ENCODE measurements around the gene CCDC141.
"Not testable (repeated sequence)": the region's sequence is repeated elsewhere in the genome, so short reads cannot be mapped to it uniquely, and the experiment has no call there.

Gene CCDC141

GRCh38 chr2:179044500-179044899 lies 5.4 kb downstream of the CCDC141 start:
- H3K27ac ChIP-seq (ENCODE audit: low read depth, low read length): no peak overlapping the region
- no peak overlapping the region for H3K9ac ChIP-seq (ENCODE audit: low read length)
- no peak overlapping the region for H3K4me3 ChIP-seq (ENCODE audit: low read depth, low read length)
- H3K9me3 ChIP-seq (ENCODE audit: control insufficient read depth, insufficient read depth, low read depth, low read length): no peaks in the 10 kb centered on the region
- peaks cover 17% of the 10 kb centered on the region for H3K36me3 ChIP-seq (ENCODE audit: control insufficient read depth, insufficient read depth, low read length)
- no peaks in the 10 kb centered on the region for H3K27me3 ChIP-seq (ENCODE audit: control insufficient read depth, insufficient read depth, low read length)
- H3K4me1 ChIP-seq (ENCODE audit: control insufficient read depth, insufficient read depth, low read length): peaks cover 15% of the 10 kb centered on the region

- Histone ChIP-seq H3K9me3 (ENCODE audit: control insufficient read depth, insufficient read depth, low read depth, low read length) (no peaks in the 10 kb centered on the region), H3K4me1 (ENCODE audit: control insufficient read depth, insufficient read depth, low read length) (no peaks in the 10 kb centered on the region), H3K27me3 (ENCODE audit: control insufficient read depth, insufficient read depth, low read length) (no peaks in the 10 kb centered on the region), H3K36me3 (ENCODE audit: control insufficient read depth, insufficient read depth, low read length) (no peaks in the 10 kb centered on the region), H3K9ac (ENCODE audit: low read length) (no peak overlapping the region), H3K4me3 (ENCODE audit: low read depth, low read length) (no peak overlapping the region), H3K27ac (ENCODE audit: low read depth, low read length) (no peak overlapping the region)
Observed at GRCh38 chr2:179037807-179038206, 12.1 kb downstream of the CCDC141 start.

GRCh38 chr2:179036353-179036905 lies 13.5 kb downstream of the CCDC141 start:
- Histone ChIP-seq H3K27ac (ENCODE audit: low read depth, low read length) (no peak overlapping the region), H3K36me3 (ENCODE audit: control insufficient read depth, insufficient read depth, low read length) (no peaks in the 10 kb centered on the region), H3K4me3 (ENCODE audit: low read depth, low read length) (no peak overlapping the region), H3K9me3 (ENCODE audit: control insufficient read depth, insufficient read depth, low read depth, low read length) (no peaks in the 10 kb centered on the region), H3K4me1 (ENCODE audit: control insufficient read depth, insufficient read depth, low read length) (peaks cover 10% of the 10 kb centered on the region), H3K9ac (ENCODE audit: low read length) (no peak overlapping the region), H3K27me3 (ENCODE audit: control insufficient read depth, insufficient read depth, low read length) (no peaks in the 10 kb centered on the region)

GRCh38 chr2:179031731-179032408 lies 18.1 kb downstream of the CCDC141 start:
- no peak overlapping the region for H3K9ac ChIP-seq (ENCODE audit: low read length)
- no peak overlapping the region for H3K27ac ChIP-seq (ENCODE audit: low read depth, low read length)
- no peaks in the 10 kb centered on the region for H3K36me3 ChIP-seq (ENCODE audit: control insufficient read depth, insufficient read depth, low read length)
- peaks cover 12% of the 10 kb centered on the region for H3K9me3 ChIP-seq (ENCODE audit: control insufficient read depth, insufficient read depth, low read depth, low read length)
- peaks cover 11% of the 10 kb centered on the region for H3K4me1 ChIP-seq (ENCODE audit: control insufficient read depth, insufficient read depth, low read length)
- no peaks in the 10 kb centered on the region for H3K27me3 ChIP-seq (ENCODE audit: control insufficient read depth, insufficient read depth, low read length)
- H3K4me3 ChIP-seq (ENCODE audit: low read depth, low read length): no peak overlapping the region

GRCh38 chr2:179024445-179024844 lies 25.5 kb downstream of the CCDC141 start:
- no peak overlapping the region for H3K27ac ChIP-seq (ENCODE audit: low read depth, low read length)
- no peaks in the 10 kb centered on the region for H3K4me1 ChIP-seq (ENCODE audit: control insufficient read depth, insufficient read depth, low read length)
- no peak overlapping the region for H3K4me3 ChIP-seq (ENCODE audit: low read depth, low read length)
- no peaks in the 10 kb centered on the region for H3K27me3 ChIP-seq (ENCODE audit: control insufficient read depth, insufficient read depth, low read length)
- H3K36me3 ChIP-seq (ENCODE audit: control insufficient read depth, insufficient read depth, low read length): no peaks in the 10 kb centered on the region
- H3K9ac ChIP-seq (ENCODE audit: low read length): no peak overlapping the region
- peaks cover 25% of the 10 kb centered on the region for H3K9me3 ChIP-seq (ENCODE audit: control insufficient read depth, insufficient read depth, low read depth, low read length)

GRCh38 chr2:179022685-179023084 lies 27.3 kb downstream of the CCDC141 start:
- Histone ChIP-seq H3K9me3 (ENCODE audit: control insufficient read depth, insufficient read depth, low read depth, low read length) (peaks cover 18% of the 10 kb centered on the region), H3K9ac (ENCODE audit: low read length) (no peak overlapping the region), H3K36me3 (ENCODE audit: control insufficient read depth, insufficient read depth, low read length) (no peaks in the 10 kb centered on the region), H3K27me3 (ENCODE audit: control insufficient read depth, insufficient read depth, low read length) (no peaks in the 10 kb centered on the region), H3K4me1 (ENCODE audit: control insufficient read depth, insufficient read depth, low read length) (no peaks in the 10 kb centered on the region), H3K4me3 (ENCODE audit: low read depth, low read length) (no peak overlapping the region), H3K27ac (ENCODE audit: low read depth, low read length) (no peak overlapping the region)

- H3K9me3 ChIP-seq (ENCODE audit: control insufficient read depth, insufficient read depth, low read depth, low read length): peaks cover 7% of the 10 kb centered on the region
- H3K4me3 ChIP-seq (ENCODE audit: low read depth, low read length): no peak overlapping the region
- no peaks in the 10 kb centered on the region for H3K36me3 ChIP-seq (ENCODE audit: control insufficient read depth, insufficient read depth, low read length)
- H3K9ac ChIP-seq (ENCODE audit: low read length): no peak overlapping the region
- no peaks in the 10 kb centered on the region for H3K27me3 ChIP-seq (ENCODE audit: control insufficient read depth, insufficient read depth, low read length)
- no peak overlapping the region for H3K27ac ChIP-seq (ENCODE audit: low read depth, low read length)
- no peaks in the 10 kb centered on the region for H3K4me1 ChIP-seq (ENCODE audit: control insufficient read depth, insufficient read depth, low read length)
Observed at GRCh38 chr2:179021258-179021657, 28.7 kb downstream of the CCDC141 start.

- no peaks in the 10 kb centered on the region for H3K4me1 ChIP-seq (ENCODE audit: control insufficient read depth, insufficient read depth, low read length)
- no peak overlapping the region for H3K27ac ChIP-seq (ENCODE audit: low read depth, low read length)
- H3K9ac ChIP-seq (ENCODE audit: low read length): no peak overlapping the region
- H3K27me3 ChIP-seq (ENCODE audit: control insufficient read depth, insufficient read depth, low read length): no peaks in the 10 kb centered on the region
- H3K36me3 ChIP-seq (ENCODE audit: control insufficient read depth, insufficient read depth, low read length): no peaks in the 10 kb centered on the region
- H3K9me3 ChIP-seq (ENCODE audit: control insufficient read depth, insufficient read depth, low read depth, low read length): peaks cover 2% of the 10 kb centered on the region; the same call in 1 of the 2 replicates
- no peak overlapping the region for H3K4me3 ChIP-seq (ENCODE audit: low read depth, low read length)
Observed at GRCh38 chr2:179020156-179020750, 29.7 kb downstream of the CCDC141 start.

GRCh38 chr2:179019260-179019659 lies 30.7 kb downstream of the CCDC141 start:
- no peaks in the 10 kb centered on the region for H3K9me3 ChIP-seq (ENCODE audit: control insufficient read depth, insufficient read depth, low read depth, low read length)
- H3K36me3 ChIP-seq (ENCODE audit: control insufficient read depth, insufficient read depth, low read length): no peaks in the 10 kb centered on the region
- no peaks in the 10 kb centered on the region for H3K27me3 ChIP-seq (ENCODE audit: control insufficient read depth, insufficient read depth, low read length)
- no peaks in the 10 kb centered on the region for H3K4me1 ChIP-seq (ENCODE audit: control insufficient read depth, insufficient read depth, low read length)
- H3K27ac ChIP-seq (ENCODE audit: low read depth, low read length): no peak overlapping the region
- no peak overlapping the region for H3K9ac ChIP-seq (ENCODE audit: low read length)
- no peak overlapping the region for H3K4me3 ChIP-seq (ENCODE audit: low read depth, low read length)

- Histone ChIP-seq H3K4me3 (ENCODE audit: low read depth, low read length) (no peak overlapping the region), H3K27ac (ENCODE audit: low read depth, low read length) (no peak overlapping the region), H3K4me1 (ENCODE audit: control insufficient read depth, insufficient read depth, low read length) (no peaks in the 10 kb centered on the region), H3K36me3 (ENCODE audit: control insufficient read depth, insufficient read depth, low read length) (no peaks in the 10 kb centered on the region), H3K9ac (ENCODE audit: low read length) (no peak overlapping the region), H3K27me3 (ENCODE audit: control insufficient read depth, insufficient read depth, low read length) (no peaks in the 10 kb centered on the region), H3K9me3 (ENCODE audit: control insufficient read depth, insufficient read depth, low read depth, low read length) (no peaks in the 10 kb centered on the region)
Observed at GRCh38 chr2:179017773-179018357, 32.1 kb downstream of the CCDC141 start.

- H3K27me3 ChIP-seq (ENCODE audit: control insufficient read depth, insufficient read depth, low read length); H3K27ac ChIP-seq (ENCODE audit: low read depth, low read length); H3K4me3 ChIP-seq (ENCODE audit: low read depth, low read length); H3K4me1 ChIP-seq (ENCODE audit: control insufficient read depth, insufficient read depth, low read length); H3K9ac ChIP-seq (ENCODE audit: low read length); H3K9me3 ChIP-seq (ENCODE audit: control insufficient read depth, insufficient read depth, low read depth, low read length); H3K36me3 ChIP-seq (ENCODE audit: control insufficient read depth, insufficient read depth, low read length): not testable (repeated sequence)
Observed at GRCh38 chr2:179014189-179014588, 35.7 kb downstream of the CCDC141 start.
